Colon (tissue), 2 donors: ENCODE data around the gene SBK2.
"Not testable (repeated sequence)": the region's sequence is repeated elsewhere in the genome, so short reads cannot be mapped to it uniquely, and the experiment has no call there.

Source experiments
- FAIRE-seq: peaks from 2 replicates; lab custom pipeline; 2012; peaks lifted over from hg19 to GRCh38; lab: Jason Lieb, UNC
- donor health status: control.
- donor health status: control.

The SBK2 gene

DNA sequence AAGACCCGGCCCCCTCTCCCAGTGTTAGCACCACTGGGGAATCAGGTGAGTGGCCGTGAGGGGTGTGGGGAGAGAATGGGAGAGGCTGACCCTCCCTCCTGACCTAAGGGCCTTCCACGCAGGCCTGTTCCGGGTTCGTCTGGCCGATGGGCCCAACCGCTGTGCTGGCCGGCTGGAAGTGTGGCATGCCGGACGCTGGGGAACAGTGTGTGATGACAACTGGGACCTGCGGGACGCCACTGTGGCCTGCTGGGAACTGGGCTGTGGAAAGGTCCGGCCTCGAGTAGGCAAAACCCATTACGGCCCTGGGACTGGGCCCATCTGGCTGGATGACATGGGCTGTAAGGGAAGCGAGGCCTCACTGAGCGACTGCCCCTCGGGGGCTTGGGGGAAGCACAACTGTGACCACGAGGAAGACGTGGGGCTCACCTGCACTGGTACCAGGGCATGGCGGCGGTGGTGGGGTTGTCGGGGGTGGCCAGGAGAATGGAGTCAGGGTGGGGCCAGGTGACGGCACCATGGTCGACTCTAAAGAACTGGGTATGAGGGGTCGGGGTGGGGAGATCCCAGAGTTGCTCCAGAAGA, 36.5 kb downstream of the SBK2 start:
- FAIRE-seq = no peak

DNA sequence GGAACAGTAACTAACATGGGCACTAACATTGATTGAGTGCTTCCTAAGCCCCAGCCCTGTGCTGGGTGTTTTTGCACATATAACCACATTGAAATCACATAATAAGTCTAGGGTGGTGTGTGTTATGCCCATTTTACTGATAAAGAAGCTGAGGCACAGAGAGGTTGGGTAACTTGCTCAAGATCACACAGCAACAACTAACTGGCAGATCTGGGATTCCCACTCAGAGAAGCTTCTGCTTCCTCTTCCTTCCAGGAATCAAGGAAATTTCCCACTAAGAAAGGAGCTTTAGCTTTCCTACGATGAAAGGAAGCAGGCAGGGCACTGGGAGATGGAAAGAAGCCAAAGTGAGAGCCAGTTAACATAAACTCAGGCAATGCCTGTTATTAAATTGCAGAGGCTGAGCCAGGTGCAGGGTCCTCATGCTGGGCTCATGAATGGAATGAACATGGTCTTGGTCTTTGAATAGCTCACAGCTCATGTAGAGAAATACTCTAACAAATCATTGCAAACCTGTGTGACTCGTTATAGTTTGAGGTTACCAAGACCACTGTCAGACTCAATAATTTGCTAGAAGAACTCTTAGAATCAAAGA, 38.6 kb downstream of the SBK2 start:
- no peak for FAIRE-seq

DNA sequence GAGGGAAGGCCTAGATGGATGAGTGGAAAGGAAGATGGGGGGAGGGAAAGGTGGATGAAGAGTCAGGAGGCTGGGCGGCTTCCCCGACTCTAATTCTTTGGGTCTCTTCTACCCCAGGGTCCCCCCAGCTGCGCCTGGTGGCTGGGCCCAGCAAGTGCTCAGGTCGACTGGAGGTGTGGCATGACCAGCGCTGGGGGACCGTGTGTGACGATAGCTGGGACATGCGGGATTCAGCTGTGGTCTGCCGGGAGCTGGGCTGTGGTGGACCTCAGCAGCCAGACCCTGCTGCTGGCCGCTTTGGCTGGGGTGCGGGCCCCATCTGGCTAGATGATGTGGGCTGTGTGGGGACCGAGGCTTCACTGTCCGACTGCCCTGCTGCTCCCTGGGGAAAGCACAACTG, 39.2 kb downstream of the SBK2 start:
- no peak for FAIRE-seq

DNA sequence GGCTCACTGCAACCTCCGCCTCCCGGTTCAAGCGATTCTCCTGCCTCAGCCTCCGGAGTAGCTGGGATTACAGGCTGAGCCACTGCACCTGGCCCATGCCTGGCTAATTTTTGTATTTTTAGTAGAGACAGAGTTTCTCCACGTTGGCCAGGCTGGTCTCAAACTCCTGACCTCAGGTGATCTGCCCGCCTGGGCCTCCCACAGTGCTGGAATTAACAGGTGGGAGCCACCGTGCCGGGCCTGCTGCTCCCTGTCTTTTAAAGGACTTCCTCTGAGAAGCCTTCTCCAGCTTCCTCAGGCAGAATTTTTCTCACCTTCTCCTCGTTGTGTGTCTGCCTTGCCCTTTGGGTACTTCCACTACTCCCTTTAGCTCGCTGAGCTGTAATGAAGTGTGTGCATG, 40.1 kb downstream of the SBK2 start:
- not testable (repeated sequence) for FAIRE-seq

DNA sequence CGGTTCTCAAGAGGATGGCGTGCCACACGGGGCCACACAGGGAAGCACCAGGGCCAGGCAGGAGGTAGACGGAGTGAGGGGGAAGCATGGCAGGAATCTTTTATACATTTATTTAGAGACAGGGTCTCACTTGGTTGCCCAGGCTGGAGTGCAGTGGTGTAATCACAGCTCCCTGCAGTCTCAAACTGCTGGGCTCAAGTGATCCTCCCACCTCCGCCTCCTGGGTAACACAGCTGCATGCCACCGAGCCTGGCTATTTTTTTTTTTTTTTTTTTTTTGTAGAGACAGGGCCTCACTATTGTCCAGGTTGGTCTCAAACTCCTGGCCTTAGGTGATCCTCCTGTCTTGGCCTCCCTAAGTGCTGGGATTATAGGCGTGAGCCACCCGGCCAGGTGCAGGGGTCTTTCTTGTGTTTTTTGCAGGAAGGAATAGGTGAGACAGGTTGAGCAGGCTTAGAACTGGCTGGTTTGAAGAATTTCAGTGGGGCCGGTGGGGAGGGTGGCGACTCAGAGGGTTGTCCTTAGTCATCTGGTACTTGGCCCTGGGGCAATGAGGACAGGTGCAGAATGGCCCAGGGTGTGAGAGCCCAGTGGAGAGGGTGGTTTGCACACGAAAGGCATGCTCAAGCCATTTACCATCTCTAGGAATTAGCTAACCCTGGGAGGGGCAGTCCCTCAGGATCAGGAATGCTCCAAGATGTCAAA, 41.1 kb downstream of the SBK2 start:
- no peak for FAIRE-seq

DNA sequence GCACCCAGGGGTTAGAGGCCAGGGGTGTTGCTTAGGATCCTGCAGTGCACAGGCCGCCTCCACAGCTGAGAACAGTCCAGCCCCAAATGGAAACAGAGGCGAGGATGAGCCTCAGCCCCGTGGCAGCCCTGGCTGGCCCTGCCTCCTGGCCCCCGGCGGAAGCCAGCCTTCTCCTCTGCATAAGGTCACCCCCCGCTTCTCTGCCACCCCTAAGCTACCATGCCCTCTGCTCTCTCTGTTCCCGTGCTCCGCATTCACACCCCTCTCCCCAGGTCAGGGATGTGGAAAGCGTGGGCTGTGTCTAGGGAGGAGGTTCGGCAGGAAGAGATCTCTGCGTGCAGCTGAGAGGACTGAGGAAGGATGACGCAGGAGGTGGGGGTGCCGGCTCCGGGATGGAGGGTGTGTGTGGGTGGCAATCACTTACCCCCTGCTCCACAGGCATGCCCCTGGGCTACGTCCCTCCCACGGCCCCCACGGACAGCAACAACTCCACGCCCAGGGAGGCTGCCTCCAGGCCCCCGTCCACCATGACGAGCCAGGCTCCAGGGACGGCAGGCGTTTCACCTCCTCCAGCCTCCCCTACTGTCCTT, 42.7 kb downstream of the SBK2 start:
- no peak for FAIRE-seq

DNA sequence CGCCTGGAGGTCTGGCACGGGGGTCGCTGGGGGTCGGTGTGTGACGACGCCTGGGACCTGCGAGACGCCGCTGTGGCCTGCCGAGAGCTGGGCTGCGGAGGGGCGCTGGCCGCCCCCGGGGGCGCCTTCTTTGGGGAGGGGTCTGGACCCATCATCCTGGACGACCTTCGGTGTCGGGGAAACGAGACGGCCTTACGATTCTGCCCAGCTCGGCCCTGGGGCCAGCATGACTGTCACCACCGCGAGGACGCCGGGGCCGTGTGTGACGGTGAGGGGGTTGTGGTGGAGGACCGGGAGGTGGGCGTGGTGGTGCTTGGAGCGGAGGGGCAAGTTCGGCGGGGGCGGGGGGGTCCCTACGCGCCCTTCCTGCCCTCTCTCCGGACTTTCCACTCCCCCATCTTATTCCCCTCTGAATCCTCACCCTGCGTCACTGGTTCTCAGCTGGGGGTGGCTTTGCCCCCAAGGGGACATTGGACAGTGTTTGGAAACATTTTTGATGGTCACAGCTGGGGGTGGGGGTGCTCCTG, 43.2 kb downstream of the SBK2 start:
- FAIRE-seq = no peak

DNA sequence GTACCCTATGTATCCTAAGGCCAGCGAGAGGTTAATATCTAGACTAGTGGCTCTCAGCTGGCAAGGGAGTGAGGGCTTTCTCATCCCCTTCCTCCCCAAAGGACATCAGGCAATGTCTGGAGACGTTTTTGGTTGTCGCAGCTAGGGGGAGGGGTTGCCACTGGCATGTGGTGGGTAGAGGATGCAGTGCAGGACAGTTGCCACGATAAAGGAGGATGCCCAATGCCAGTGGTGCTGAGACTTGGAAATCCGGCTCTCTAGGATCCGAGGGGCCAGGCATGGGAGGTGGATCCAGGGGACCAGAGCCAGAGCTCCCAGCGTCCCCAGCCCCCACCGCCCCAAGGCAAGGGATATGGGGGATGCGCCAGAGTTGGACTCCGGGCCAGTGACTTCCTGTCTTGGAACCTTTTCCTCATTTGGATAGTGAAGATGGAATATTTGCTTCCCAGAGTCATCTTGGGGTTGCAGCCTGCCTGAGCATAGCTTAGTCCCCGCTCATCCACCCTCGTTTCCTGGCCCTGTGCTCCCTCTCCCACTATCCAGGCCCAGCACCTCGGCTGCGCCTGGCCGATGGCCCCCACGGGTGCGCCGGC, 43.8 kb downstream of the SBK2 start:
- no peak for FAIRE-seq

DNA sequence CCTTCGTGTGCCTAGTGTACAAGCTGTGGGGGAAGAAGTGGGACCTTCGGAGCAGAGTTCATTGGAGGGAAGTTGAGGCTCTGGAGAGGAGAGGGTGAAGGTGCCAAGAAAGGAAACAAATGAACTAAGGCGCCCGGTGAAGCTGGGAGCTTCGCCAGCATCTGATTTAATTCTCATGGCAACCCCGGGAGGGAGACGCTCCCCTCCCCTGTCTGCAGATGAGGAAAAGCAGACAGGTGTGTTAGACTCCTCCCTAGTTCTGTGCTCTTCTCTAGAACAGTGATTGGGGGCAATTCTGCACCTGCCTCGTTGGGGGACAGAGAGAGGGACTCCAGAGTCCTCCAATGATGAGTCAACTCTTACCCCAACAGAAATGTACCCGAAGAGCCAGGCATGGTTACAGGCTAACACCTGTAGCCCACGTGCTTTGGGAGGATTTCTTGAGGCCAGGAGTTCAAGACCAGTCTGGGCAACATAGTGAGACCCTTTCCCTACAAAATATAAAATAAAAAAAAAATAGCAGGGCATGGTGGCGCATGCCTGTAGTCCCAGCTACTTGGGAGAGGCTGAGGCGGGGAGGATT, 44.5 kb downstream of the SBK2 start:
- FAIRE-seq = no peak

DNA sequence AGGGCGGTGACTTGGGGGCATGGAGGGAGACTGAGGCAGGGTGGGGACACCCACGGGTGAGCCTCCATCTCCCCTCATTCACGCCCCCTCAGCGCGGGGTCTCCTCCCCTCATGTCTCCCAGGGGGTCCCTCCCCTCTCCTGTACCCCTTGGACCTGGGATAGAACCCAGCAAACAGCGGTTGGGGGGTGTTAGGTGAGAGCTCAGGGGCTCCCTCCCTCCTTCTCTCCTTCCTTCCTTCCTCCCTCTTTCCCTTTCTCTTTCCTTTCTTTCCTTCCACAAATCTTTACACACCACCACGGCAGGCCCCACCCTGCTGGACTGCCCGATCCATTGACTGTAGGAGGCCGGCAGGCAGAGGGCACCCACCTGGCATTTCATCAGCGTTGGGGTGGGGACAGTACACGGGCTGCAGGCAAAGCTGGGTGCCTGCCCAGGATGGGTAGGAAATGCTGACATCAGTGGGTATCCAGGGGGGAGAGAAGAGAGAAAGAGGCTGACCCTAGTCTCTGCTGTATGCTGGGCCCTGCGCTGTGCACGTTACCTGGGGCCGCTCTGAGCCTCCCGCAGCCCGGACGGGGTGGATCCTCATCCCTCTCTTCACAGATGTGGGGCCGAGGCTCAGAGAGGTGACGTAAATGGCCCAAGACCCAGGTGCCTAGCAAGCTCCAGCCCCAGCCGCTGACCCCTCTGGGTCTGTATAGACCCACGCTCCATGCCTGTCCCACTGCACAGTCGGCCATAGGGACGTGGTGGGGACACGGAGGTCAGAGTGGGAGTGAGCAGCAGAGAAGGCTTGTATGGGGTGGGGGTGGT, 45.2 kb downstream of the SBK2 start:
- FAIRE-seq = no peak

DNA sequence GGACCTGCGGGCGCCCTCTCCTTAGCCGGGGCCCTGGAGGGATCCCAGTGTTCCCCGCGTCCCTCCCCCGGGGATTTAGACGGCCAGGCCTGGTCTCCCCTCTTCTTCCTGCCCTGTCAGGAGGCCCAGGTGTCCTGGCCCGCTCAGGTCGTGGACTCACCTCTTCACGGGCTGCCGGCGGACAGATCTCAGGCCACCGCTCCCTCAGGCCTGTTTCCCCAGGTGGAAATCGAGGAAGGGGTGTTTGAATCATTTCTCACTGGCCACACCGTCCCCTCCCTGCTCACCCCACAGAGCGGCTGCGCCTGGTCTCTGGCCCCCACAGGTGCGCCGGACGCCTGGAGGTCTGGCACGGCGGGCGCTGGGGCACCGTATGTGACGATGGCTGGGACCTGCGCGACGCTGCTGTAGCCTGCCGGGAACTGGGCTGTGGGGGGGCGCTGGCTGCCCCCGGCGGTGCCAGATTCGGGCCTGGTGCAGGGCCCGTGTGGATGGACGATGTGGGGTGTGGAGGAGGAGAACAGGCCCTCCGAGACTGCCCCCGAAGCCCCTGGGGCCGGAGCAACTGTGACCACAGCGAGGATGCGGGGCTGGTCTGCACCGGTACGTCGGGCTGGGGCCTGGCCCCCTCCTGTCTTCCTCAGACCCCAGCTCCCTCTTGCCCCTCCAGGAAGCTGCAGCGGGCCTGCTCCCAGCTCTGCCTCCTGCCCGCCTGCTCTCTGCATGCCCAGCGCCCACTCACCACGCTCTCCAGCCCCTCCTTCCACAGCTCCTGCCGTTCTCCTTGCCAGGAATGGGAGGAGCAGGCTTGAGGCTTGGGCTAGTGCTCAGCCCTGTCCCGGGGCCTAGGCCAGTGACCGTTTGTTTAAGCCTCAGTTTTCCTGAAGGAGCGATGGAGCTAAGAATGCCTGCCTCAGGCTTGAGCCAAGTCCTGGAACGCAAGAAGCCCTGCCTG, 46.2 kb downstream of the SBK2 start:
- FAIRE-seq = no peak

DNA sequence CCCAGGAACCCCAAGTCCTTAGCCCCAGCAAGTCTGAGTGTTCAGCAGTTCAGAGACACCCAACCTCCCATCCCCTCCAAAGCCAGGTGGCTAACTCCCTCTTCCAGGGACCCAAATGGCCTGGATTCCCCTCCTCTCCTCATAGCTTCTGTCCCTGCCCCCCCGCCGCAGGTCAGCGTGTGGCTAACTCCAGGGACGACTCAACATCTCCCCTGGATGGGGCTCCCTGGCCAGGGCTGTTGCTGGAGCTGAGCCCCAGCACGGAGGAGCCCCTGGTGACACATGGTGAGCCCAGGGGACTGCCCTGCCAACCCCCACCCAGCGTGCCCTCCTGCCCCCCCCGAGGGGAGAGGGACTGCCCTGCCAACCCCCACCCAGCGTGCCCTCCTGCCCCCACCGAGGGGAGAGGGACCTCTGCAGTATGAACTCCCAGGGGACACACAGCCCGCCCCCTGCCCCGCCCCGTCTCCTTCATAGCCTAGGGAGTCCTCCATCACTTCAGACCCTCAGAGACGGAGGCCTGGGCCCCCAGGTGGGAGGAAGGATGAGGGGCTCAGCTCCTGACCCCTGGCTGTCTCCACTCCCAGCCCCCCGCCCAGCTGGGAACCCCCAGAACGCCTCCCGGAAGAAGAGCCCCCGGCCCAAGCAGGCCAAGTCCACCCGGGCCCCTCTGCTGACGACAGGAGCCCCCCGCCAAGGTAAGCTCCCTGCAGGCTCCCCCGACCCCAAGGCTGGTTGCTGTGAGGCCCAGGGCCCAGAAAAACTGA, 47.0 kb downstream of the SBK2 start:
- no peak for FAIRE-seq

DNA sequence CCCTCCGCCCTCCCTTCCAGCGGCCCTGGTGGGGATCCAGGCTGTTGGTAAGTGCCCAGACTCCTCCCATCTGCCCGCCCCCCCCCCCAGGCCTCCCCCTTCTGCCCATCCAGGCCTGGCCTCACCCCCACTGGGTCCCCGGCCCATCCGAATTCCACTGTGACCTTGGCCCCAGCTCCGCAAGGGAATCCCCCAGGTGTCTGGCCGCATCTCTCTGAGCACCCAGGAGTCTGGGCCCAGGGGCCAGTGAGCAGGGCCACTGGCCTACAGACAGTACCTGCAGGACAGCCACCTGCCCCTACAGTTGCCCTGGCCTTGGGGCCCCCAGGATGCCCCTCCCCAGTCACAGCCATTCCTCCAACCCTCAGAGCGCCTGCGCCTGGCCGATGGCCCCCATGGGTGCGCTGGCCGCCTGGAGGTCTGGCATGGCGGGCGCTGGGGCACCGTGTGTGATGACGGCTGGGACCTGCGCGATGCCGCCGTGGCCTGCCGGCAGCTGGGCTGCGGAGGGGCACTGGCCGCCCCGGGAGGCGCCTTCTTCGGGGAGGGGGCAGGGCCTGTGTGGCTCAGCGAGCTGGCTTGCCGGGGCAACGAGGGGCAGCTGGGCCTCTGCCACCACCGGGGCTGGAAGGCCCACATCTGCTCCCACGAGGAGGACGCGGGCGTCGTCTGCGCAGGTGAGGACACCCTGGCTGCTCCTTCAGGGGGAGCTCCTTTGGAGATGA, 47.8 kb downstream of the SBK2 start:
- FAIRE-seq = no peak

DNA sequence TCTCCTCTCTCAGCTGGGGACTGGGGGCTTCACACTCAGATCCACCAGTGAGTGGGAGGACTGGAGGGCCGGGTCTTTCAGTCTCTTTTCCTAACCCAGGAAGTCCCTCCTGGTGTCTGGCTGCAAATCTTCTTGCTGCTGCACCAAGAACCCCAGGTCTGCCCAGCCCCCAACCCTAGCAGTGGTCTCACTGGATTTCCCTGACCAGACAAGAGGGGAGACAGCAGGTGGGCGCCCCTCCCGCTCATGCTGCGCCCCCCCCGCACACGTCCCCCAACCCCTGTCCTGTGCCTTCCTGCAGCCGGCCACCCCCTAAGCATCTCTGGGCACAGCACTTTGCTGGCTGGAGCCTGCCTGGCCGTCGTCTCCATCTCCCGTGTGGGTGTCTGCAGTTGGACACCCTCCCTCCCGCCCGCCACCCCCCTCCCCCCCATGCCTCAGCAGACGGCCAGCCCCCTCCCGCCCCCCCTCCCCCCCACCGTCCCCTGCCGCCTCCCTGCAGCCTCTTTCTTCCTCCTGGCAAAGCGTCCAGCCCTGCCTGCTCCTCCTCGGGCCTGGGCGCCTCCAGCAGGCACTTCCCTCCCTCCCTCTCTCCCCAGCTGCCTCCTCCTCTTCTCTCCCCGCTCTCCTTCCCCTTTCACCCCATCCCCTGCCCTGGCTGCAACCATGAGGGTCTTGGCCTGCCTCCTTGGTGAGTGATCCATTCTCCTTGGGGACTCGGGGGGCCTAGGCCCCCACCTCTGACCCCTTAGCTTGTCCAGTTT, 48.8 kb downstream of the SBK2 start, which contains the start of gene SSC5D:
SSC5D (plus strand) TSS at position 513 of the 764 bp plus-strand sequence; CDS start at position 667, 154 bp downstream.
- FAIRE-seq = no peak

DNA sequence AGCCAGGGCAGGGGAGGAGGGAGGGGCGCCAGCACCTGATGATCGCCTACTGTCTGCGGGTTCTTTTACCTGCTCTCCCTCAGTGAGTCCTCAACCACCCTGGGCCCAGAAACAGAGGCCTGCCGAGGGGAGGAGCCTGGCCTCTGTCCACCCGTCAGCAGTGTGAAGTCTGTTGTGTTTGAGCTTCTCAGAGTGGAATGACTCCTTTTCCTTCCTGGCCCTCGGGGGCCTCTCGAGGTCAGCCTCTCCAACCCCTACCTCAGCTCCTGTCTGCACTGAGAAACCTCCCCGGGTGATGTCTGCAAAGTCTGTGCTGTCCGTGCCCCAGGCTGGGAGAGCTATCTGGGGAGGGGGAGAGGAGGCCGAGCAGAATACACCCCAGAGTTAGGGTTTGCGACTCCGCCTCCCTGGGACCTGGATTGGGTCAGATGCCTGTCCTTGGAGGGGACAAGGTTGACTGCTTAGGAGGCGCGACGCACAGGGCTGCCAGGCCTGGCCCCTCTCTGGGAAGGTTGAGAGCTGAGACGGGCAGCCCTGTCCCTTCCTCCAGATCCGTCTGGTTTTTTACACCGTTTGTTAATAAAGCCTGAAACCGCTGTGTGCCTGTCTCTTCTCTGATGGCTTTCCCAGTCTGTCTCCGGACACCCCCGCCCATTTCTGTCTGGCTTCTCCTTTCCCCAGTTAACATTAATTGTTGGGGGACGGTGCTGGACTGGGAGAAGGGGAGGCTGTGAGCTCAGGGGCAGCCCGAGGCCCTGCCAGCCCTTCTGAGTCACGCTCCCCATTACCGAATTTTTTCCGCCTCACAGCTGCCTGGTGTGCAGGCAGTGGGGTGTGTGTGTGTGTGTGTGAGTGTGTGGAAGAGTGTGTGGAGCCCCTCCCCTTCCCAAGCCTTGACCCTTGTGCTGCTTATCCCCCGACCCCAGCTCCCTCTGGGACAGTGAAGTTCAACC, 49.7 kb downstream of the SBK2 start:
- FAIRE-seq = no peak

DNA sequence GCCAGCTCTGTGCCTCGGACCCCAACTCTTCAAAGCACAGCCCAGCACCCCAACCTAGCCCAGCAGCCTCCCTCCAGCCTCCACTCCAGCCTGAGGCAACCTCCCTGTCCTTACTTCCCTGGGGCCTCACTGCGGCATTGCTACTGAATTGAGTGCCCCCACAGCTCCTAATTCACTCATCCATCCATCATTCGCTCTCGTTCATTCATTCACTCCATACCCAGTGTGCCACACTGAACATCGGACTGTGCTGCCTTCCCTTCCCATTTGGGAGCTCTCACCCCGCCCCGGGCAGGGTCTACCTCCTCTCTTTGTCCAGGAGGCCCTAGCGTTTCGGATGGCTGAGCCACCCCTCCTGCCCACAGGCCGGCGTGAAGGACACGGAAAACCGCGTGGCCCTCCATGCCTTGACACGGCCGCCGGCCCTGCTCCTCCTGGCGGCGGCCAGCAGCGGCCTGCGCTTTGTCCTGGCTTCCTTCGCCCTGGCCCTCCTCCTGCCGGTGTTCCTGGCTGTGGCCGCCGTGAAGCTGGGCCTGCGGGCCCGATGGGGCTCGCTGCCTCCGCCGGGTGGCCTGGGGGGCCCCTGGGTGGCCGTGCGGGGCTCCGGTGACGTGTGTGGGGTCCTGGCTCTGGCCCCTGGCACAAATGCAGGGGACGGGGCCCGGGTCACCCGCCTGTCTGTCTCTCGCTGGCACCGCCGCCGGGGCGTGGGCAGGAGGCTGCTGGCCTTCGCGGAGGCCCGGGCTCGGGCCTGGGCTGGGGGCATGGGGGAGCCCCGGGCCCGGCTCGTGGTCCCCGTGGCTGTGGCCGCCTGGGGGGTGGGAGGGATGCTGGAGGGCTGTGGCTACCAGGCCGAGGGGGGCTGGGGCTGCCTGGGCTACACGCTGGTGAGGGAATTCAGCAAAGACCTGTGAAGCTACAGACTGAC, 50.6 kb downstream of the SBK2 start:
- no peak for FAIRE-seq
